NCI-H1694 (cell line): ENCODE data around the gene ITGA2B.
"Not testable (repeated sequence)": the region's sequence is repeated elsewhere in the genome, so short reads cannot be mapped to it uniquely, and the experiment has no call there.

Source experiments
- DNase-seq: peaks from one replicate; lab custom pipeline; 2025; lab: John Stamatoyannopoulos, UW

The ITGA2B gene

DNA sequence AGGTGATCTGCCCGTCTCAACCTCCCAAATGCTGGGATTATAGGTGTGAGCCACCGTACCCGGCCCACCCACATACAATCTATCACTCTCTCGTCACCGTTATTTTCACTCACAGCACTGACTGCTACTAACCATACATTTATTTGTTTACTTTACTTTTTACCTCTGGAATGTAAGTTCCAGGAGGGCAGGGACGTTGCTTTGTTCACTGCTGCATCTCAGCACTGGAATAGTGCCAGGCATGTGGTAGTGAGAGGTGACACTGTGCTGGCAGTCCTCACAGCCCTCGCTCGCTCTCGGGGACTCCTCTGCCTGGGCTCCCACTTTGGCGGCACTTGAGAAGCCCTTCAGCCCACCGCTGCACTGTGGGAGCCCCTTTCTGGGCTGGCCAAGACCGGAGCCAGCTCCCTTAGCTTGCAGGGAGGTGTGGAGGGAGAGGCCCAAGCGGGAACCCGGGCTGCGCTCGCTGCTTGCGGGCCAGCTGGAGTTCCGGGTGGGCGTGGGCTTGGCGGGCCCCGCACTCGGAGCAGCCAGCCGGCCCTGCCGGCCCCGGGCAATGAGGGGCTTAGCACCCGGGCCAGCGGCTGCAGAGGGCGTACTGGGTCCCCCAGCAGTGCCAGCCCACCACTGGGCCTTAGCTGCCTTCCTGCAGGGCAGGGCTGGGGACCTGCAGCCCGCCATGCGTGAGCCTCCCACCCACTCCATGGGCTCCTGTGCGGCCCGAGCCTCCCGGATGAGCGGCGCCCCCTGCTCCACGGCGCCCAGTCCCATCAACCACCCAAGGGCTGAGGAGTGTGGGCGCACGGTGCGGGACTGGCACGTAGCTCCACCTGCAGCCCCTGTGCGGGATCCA, 20.8 kb downstream of the ITGA2B start:
- not testable (repeated sequence) for DNase-seq

- no peak for DNase-seq
Observed at GRCh38 chr17:44367231-44367979, 22.0 kb downstream of the ITGA2B start.

DNA sequence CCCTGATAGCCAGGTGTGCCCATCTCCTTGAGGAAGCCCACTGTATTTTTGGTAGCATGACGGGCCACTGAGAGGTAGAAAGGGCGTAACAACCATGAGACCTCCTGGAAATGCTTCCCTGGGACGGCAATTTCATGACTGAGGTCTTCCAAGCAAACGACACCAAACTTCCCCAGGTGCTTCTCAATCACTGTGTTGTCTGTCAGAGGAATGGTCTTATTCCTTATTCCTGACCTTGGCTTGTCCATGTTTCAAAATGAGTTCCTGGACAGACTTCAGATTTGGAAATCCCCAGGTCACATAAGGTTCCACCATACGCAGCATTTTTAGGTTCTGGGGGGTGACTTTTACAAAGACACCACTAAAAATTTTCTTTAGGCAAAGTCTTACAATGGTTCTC, 24.4 kb downstream of the ITGA2B start:
- not testable (repeated sequence) for DNase-seq

DNA sequence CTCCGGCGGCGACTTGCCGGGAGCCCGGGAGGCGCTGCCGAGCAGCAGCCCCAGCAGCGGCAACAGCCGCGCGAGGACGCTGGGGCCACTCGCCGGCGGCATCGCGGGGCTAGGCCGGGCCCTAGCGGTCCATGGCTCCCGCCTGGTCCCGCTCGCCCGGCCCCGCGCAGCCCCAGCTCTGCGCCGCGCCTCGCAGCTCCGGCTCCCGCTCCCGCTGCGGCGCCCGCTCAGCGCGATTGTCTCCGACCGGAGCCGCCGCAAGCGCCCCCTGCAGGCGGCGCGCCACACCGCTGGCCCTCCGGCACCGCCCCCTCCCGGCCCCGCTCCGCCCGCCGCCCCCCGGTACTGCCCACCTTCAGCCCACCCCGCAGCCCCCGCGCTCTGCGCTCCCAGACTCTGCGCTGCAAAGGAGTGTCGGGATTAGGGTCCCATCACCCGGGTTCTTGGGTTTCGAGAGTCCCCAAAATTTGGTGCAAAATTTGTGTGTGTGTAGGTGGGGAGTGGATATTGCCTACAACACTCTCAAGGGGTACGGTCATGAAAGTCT, 25.8 kb downstream of the ITGA2B start, which contains the start of gene FAM171A2:
TSS of gene FAM171A2 (minus strand) at position 241 of the 547 bp plus-strand sequence. CDS start at position 102, 139 bp downstream.
- peak; percentile 36 for DNase-seq

GRCh38 chr17:44362949-44363612, 26.4 kb downstream of the ITGA2B start:
- no peak for DNase-seq

GRCh38 chr17:44362459-44362948, 26.9 kb downstream of the ITGA2B start:
- DNase-seq = no peak

- no peak for DNase-seq
Observed at GRCh38 chr17:44361292-44362260, 27.9 kb downstream of the ITGA2B start.

GRCh38 chr17:44360826-44361225, 28.6 kb downstream of the ITGA2B start:
- no peak for DNase-seq

GRCh38 chr17:44360144-44360533, 29.3 kb downstream of the ITGA2B start:
- DNase-seq = no peak

DNA sequence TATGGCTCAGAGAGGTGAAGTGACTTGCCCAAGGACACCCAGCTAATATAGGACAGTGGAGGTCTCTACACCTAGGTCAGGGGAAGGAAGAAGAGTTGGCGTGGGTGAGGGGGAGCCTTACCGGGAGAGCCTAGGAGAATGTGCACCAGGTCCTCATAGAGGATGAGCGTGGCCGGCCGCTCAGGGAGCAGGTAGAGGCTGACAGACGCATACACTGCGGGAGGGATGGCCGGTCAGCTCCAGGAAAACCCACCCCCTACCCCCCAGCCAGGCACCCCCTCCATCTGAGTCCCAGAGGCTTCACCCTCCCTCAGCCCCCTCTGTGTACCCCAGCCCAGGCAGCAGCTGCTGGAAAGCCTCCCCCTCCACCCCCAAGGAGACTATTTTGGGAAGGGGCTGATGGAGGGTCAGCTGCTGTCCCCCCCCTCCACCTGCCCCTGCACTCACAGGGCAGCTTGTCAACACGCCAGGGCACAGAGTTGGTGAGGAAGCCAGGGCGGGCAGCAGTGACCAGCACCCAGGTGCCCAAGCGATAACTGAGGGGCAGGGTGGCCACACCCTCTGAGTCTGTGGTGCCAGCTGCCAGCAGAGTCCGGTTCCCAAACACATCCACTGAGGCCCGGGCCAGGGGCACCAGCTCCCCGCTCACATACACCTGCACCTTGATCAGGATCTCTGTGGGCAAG, 29.8 kb downstream of the ITGA2B start:
- DNase-seq = no peak

- DNase-seq = no peak
Observed at GRCh38 chr17:44359006-44359405, 30.4 kb downstream of the ITGA2B start.

DNA sequence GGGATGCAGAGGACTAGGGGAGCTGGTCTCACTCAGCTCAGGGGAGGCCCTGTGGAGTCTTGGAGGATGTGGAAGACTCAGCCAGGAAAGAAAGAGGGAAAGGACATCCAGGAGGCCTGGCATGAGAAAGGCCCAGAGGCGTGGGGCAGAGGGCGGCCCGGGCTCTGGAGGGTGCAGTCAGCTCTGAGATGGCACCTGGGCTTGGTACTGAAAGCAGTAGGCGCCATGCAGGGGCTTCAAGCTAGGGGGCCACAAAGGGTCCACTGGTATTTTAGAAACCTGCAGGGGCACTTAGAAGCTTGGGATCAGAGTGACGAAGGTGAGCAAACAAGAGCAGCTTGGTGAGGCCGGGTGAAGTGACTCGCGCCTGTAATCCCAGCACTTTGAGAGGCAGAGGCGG, 31.4 kb downstream of the ITGA2B start:
- no peak for DNase-seq

DNA sequence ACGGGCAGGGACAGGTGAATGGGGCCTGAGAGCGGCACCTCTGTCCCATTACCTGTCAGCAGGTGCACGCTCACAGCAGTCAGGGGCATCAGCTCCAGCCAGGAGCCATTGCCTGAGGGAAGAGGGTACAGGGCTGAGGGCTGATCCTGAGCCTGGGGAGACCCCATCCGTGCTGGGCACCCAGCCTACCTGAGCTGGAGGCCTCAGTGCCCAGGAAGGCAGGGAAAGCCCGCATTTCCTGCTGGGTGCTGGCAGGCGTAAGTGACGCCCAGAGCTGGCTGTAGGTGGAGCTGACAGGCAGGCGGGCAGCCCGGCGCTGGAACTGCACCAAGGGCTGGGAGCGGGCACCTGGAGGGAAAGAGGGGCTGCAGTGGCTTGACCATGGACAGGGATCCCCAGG, 33.2 kb downstream of the ITGA2B start:
- DNase-seq = no peak

DNA sequence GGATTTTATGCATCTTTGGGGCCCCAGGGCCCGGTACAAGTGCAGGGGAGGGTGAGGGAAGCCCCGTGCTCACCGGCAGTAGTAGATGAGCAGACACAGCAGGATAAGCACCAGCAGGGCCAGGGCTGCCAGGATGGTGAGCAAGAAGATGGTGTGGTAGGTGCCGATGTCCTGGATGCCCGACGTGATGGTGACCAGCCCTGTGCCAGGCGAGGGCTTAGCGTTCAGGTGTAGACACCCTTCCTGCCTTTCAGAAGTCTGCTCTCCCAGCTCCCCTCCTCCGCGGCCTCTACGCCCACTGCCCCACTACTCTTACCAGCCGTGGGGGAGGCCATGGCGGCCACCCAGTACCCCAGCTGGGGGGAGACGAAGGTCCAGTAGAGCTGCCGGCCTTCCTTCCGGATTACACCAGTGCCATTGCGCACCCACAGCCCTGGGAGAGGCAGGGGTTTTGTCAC, 33.8 kb downstream of the ITGA2B start:
- no peak for DNase-seq

GRCh38 chr17:44354582-44355561, 34.6 kb downstream of the ITGA2B start:
- DNase-seq = no peak

GRCh38 chr17:44353672-44354331, 35.6 kb downstream of the ITGA2B start:
- DNase-seq = no peak

DNA sequence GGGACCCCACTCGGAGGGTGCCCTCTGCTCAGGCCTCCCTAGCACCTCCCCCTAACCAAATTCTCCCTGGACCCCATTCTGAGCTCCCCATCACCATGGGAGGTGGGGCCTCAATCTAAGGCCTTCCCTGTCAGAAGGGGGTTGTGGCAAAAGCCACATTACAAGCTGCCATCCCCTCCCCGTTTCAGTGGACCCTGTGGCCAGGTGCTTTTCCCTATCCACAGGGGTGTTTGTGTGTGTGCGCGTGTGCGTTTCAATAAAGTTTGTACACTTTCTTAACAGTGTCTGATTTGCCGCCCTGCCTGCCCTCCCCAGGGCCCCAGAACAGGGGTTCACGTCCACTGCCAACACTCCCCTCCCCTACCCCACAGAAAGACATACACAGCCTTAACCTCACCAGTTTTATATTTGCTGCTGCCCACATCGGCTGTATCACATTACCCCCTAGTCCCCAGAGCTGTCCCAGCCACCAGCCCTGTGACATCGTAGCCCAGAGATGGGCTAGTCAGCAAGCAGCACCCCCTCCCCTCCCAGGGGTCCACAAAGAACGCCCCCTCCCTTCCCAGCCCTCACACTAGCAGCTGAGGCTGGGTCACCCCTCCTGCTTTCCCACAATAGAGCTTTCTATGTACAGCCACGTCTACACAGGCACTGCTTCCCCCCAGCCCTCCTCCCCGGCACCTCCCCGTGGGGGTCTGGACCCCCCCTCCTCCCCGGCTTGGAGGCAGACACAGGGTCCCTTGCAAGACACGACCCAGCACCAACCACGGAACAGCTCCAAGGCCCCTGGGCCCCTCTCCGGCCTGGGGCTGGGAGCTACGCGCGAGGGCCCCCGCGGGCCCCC, 36.4 kb downstream of the ITGA2B start:
- DNase-seq = no peak
